H7 (cell line): ENCODE results near the gene SLC12A7. TPM values are rescaled to one million over a fixed set of nuclear protein-coding genes. Genes with fewer than 3 reads are reported as not detected.
"Not testable (repeated sequence)": the region's sequence is repeated elsewhere in the genome, so short reads cannot be mapped to it uniquely, and the experiment has no call there.

Experiments used
- DNase-seq: peaks from one replicate; pipeline ENCODE4 v3.0.0; 2012
- H3K27me3 ChIP-seq: 2 replicates; pipeline ENCODE4 v1.6.0; 2011; ENCODE audit warnings: mild to moderate bottlenecking, low read length; ENCODE audit not compliant: control insufficient read depth, insufficient read depth
- H3K36me3 ChIP-seq: replicated peaks from 2 replicates; pipeline ENCODE4 v1.5.1; 2011; ENCODE audit warnings: low read length; ENCODE audit not compliant: control insufficient read depth, insufficient read depth
- H3K4me3 ChIP-seq: 2 replicates; pipeline ENCODE4 v1.5.1; 2011; ENCODE audit warnings: low read depth, mild to moderate bottlenecking, control low read depth, low read length, moderate library complexity; ENCODE audit not compliant: insufficient read depth
- total RNA-seq: library from RNA; depleted of rRNA; stranded (reverse); fragments of >200 nt; shearing (Covaris generic); gene quantifications from 2 replicates; pipeline ENCODE4 v1.2.3, GENCODE V29; 2014

The SLC12A7 gene
- total RNA-seq, 1 experiment from 2014 or later = 19.8 TPM

DNA sequence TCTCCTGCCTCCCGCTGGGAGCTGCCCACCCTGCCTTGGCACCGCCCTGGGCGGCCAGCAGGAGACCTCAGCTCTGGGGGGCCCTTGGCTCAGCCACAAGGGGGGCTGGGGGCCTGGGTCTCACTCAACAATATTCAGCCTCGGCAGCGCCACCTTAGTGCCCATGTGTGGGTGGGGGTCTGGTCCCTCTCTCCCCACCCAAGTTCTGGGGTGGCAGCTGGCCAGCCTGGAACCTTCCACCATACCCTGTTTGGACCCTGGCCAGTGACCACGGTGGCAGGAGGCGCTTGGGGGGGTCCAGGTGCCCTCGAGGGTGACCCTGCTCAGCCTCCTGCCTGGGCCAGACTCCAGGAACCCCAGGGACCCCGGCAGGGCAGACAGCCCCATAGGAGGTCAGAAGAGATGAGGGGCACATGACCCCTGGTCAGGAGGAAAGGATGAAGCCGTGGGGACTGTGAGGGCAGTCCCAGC, 81.0 kb downstream of the SLC12A7 start:
- no peak for DNase-seq
- Histone ChIP-seq H3K36me3 (no peaks in the 10 kb centered on the region), H3K27me3 (no peaks in the 10 kb centered on the region), H3K4me3 (no peak overlapping the region)

- peak; percentile 59 for DNase-seq
- no peaks in the 10 kb centered on the region for H3K36me3 ChIP-seq
- H3K27me3 ChIP-seq = no peaks in the 10 kb centered on the region
- no peak overlapping the region for H3K4me3 ChIP-seq
Observed at GRCh38 chr5:1029945-1030625, 81.8 kb downstream of the SLC12A7 start.

DNA sequence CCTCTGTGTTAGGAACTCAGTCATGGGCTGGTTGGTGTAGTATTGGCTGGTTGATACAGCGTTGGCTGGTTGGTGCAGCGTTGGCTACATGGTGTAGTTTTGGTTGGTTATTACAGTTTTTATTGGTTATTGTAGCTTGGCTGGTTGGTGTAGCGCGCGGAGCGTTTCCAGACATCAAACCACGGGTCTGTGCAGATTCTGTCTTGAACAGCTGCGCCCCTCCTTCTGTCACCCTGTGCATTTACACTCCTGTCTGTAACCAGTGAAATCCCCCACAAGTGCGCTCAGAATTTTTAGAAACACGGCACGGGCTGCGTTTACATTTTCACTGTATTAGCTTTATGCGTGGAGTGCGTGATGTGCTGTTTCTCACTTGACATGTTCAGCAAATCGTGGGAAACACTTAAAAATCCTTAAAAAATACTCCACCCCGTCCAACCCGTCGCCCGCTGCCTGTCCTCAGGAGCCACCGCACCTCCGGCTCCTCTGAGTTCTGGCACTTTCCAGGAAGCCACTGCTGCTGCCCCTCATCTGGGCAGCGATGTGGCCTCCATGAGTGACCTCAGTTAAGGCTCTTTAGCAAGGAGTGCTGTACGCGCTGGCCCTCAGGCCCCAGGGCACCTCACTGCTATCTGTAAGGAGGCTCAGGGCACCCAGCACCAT, 82.5 kb downstream of the SLC12A7 start:
- DNase-seq = peak; percentile 19
- H3K27me3 ChIP-seq = no peaks in the 10 kb centered on the region
- H3K36me3 ChIP-seq = no peaks in the 10 kb centered on the region
- no peak overlapping the region for H3K4me3 ChIP-seq

- H3K36me3 ChIP-seq = no peaks in the 10 kb centered on the region
- peak; percentile 68 for DNase-seq
Observed at GRCh38 chr5:1028481-1029281, 83.2 kb downstream of the SLC12A7 start.

DNA sequence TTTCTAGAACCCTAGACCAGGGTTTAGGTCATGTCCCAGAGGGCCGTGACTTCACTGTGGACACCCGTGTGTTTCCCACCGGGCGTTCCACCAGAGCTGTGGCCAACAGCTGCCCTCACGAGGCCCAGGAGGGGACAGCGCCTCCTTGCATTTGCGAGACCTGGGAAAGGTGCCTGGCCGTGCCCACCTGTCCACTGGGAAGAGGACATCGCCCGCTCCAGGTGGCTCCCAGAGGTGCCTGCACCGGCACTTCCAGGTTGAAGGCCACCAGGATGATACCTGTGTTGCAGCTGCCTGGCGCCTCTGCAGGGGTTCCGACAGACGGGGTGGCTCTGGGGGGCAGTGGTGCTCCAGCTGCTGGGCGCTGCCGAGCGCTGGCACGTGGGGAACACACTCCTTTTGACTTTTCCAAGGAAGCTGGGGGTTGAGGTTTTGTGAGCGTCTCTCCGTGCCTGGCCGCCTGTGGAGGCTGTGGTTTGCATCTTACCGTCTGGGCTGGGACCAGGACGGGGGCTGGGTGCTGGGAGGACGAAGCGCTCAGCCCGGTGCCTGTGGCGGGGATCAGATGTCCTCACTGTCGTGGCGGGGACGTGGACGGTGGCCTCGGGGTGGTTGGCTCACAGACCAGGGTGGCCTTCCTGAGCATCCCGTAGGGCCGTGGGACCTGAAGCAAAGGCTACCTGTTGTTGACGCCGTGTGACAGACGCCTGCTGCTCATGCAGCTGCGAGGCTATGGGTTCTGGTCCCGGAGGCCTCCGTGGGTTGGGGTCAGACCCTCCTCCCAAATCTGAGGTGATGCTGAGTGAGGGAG, 84.0 kb downstream of the SLC12A7 start:
- Histone ChIP-seq H3K4me3 (no peak overlapping the region), H3K36me3 (no peaks in the 10 kb centered on the region), H3K27me3 (no peaks in the 10 kb centered on the region)
- DNase-seq = peak; percentile 62

More at GRCh38 chr5:1028481-1029281, 83.2 kb downstream of the SLC12A7 start:
- no peaks in the 10 kb centered on the region for H3K27me3 ChIP-seq
- H3K4me3 ChIP-seq = no peak overlapping the region

DNA sequence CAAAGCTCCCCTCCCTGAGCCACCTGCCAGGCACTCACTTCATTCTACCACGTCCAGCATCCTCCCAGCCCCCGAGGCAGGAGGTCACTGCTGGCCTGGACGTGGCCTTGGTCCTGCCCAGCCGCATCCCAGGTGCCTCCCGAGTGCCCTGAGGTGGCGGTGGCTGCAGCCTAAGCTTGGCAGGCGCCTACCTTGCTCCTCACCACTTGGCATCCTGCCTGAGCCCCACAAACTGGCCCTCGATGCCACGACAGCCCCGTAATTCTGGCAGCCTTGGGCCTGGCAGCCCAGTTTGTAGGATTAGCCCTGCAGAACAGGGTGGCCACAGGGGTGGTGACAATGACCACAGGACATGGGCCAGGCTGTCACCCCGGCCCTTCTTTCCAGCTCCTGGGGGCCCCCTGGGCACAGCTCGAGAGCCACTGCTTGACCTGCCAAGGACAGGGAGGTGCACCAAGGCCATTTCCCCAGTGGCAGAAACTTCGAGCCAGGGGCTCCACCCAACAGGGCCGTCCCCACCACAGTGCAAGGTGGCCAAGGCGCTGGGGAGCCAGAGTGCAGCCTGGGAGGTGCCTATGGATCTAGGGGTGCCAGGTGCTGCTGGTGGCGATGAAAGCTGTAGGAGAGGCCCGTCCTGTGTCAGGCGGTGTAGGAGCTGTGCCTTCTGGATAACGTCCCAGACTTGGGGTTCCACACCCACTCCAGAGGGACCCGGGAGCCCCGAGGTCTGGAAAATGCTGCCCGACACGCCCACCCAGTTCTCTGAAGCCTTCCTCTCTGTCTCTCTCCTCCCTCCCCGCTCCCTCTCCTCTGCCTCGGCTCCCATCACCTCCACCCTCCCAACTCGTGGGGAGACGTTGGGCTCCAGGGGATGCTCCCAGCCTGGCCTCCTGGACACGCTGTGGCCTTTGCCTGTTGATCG, 84.9 kb downstream of the SLC12A7 start:
- H3K27me3 ChIP-seq = no peaks in the 10 kb centered on the region
- no peaks in the 10 kb centered on the region for H3K36me3 ChIP-seq
- no peak overlapping the region for H3K4me3 ChIP-seq
- DNase-seq = peak; percentile 56

GRCh38 chr5:1021969-1022336, 89.9 kb downstream of the SLC12A7 start:
- not testable (repeated sequence) for H3K36me3 ChIP-seq, DNase-seq, H3K4me3 ChIP-seq, H3K27me3 ChIP-seq

- H3K36me3 ChIP-seq = no peaks in the 10 kb centered on the region
- DNase-seq = peak; percentile 91
- no peaks in the 10 kb centered on the region for H3K27me3 ChIP-seq
- H3K4me3 ChIP-seq = no peak overlapping the region
Observed at GRCh38 chr5:1021136-1021968, 90.5 kb downstream of the SLC12A7 start.

DNA sequence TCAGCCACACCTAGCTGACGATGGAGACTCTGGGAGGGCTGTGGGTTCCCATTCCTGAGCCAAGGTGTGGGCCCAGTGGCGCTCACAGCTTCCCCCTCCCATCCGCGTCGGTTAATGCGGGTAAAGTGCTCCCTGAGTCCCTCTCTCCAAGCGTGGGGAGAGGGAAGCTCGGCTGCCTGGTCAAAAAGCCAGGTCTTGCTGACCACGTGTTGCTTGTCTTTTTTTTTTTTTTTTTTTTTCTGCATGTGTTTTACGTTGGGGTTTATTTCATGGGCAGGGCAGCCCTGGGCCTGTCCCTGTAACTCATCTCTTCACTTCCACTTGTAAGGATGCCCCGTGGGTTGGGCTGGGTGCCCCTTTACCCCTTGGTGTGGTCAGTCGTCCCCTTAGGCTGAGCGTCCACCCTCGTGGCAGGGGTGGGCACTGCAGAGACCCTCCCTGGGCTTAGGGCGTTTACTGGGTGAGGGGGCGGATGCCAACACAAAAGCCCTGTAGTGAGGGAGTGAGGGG, 91.4 kb downstream of the SLC12A7 start:
- no peak overlapping the region for H3K4me3 ChIP-seq
- H3K36me3 ChIP-seq = no peaks in the 10 kb centered on the region
- DNase-seq = no peak
- no peaks in the 10 kb centered on the region for H3K27me3 ChIP-seq

DNA sequence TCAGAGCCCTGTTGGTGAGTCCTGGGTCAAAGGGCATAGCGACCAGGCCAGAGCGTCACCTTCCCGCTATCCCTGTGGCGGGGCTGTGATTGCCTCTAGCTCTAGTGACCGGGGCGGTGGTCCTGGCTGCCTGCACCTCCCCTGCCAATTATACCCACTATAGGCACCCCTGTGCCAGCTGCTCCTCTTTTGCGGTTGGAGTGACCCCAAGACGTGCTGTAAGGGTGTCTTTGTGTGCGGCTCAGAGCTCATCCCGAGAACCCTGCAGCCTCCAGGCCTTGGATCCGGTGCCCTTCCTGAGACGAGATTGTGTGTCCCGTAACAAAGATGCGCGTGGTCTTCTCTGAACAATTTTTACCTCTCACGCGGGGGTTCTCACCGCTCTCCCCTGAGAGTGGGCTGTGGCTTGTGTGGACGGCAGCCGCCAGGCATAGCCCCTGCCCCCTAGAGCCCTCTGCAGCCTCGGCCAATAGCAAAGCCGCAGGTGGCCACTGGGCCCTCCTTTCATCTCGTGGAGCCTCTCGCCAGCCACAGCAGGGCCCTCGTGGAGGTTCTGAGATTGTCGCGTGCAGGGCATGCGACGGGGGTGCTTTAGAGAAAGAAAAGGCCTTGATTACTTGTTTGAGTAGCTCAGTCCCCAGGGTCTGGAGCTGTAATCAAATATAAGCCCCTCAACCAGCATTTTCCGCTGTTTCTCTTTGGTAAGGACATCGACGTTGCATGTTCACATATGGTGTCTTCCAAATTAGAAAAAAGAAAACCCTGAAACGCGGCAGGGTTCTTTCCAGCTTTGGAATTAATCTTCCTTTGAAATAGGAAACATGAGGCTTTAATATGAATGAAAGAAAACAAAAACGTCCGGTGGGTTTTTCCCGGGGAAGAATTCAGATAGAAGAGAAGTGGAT, 92.6 kb downstream of the SLC12A7 start:
- no peaks in the 10 kb centered on the region for H3K36me3 ChIP-seq
- H3K27me3 ChIP-seq = no peaks in the 10 kb centered on the region
- DNase-seq = no peak
- H3K4me3 ChIP-seq = no peak overlapping the region

DNA sequence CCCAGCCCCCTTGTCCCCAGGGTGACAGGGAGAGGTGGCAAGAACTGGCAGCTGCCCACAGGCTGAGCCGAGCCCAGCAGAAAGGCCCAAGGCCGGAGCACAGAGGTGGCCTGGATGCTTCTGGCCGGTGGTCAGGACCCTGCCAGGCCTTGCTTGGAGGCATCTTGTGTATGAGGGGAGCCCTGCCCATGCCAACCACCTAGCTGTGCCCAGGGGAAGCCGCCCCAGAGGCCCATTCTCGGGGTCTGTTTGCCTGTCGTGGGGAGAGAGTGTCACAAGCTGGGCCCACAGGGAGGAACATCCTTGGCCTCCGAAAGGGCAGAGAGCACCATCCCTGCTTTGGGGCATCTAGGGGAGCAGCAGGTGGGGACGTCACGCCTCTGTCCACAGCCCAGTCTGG, 93.3 kb downstream of the SLC12A7 start:
- no peaks in the 10 kb centered on the region for H3K36me3 ChIP-seq
- no peak overlapping the region for H3K4me3 ChIP-seq
- no peaks in the 10 kb centered on the region for H3K27me3 ChIP-seq
- no peak for DNase-seq
